H1 (cell line): ENCODE data around the gene RABGAP1. TPM values are rescaled to one million over a fixed set of nuclear protein-coding genes. Genes with fewer than 3 reads are reported as not detected.

Experiments used
- CBX5 ChIP-seq: fragments of 300-800, 300-1000 bp; sonication (generic); IDR thresholded peaks from 2 replicates; pipeline ENCODE4 v1.7.1; 2016; ENCODE audit warnings: antibody characterized with exemption, low read length, low read depth
- CTBP2 ChIP-seq: IDR thresholded peaks from 2 replicates; pipeline ENCODE4 v1.7.0; 2011; ENCODE audit warnings: borderline replicate concordance, mild to moderate bottlenecking, moderate library complexity, mixed read lengths, low read length; ENCODE audit not compliant: insufficient read depth, insufficient read length
- polyA plus RNA-seq, 7 experiments: library from polyadenylated mRNA; depleted of rRNA in 3 of 7; stranded (reverse) in 5 of 7; unstranded in 2 of 7; fragments of >200 nt in 5 of 7; fragments of 200-250 nt in 2 of 7; gene quantifications; 1 replicate in 5 of 7; 2 replicates in 1 of 7; 4 replicates in 1 of 7; pipeline versions ENCODE4 v1.2.1 to v1.2.3, GENCODE V29; 2011 to 2013; ENCODE audit warnings: missing spikeins in 2 of 7, mixed read lengths in 2 of 7
- total RNA-seq: library from RNA; stranded (reverse); fragmentation: NEBNext Ultra II Directional; extraction: Animal tissue kit (Norgen Biotek cat#: 25700); gene quantifications from 2 replicates; pipeline ENCODE4 v1.2.1, GENCODE V29; 2021

Gene RABGAP1
- total and polyA plus RNA-seq, 2 of the 8 experiments (the other 6 are each of a cell fraction or from before 2014, with no cell fraction given): 15.7 to 38.3 TPM

DNA sequence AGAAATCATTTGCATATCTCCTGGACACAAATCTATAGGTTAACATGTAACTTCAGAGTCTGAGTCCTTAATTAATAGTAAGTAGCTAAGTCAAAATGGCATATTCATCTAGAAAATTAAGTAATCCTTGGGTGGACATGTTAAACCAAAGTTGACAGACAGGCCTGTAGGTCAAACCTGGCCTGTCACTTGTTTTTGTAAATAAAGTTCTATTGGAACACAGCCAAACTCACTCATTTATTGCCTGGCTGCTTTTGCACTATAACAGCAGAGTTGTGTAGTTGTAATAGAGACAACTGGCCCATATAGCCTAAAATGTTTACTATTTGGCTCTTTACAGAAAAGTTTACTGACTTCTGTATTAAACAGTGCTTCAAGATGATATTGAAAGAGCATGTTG is 68.1 kb downstream of the RABGAP1 start (continued):
- no peak for TF ChIP-seq CTBP2
- no peak for TF ChIP-seq CBX5
